Measurements from ENCODE around the gene MARVELD2.

Gene MARVELD2

DNA sequence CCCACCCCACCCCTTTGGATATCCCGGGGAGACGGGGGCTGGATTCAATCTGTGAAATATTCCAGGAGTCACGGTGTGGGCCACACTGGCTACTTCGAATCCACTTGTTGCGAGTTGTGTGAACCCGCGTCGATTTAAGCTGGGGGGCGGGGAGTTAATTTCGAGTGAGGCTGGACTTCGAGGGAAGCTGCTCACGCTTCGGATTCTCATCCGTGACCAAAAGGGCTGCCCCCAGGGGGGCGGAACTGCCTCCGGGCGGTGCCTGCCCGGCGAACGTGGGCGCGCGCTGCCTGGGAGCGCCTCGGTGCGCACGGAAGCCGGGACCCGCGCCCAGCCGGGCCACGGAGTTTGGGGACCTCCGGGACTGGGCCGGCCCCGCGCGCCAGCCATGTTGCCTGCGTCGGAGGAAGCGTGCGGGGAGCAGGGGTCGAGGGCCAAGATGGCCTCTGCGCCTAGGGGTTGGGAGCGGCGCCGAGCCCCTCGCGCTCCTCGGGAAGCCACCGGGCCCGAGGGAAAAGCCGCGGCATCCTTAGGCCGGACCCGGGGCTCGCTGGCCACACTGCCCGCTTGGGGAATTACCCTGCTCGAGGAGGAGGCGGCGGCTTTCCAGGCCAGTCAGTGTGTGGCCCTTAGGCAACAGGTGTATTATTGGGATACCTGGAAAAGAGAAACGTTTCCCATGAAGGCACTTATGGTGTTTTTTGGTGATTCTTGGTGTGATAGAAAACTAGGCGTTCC is 78.6 kb downstream of the MARVELD2 start:
- DNase-seq, result no peak
